Lower leg skin (tissue), 4 donors: ENCODE data around the gene FAM200B. TPM values are rescaled to one million over a fixed set of nuclear protein-coding genes. Genes with fewer than 3 reads are reported as not detected.

Experiments used
- DNase-seq, 2 donors: peaks; one replicate each; pipeline ENCODE4 v3.0.0-alpha.2; 2019; ENCODE audit warnings: low spot score in 2 of 2
- H3K4me3 ChIP-seq: fragments of 200-600 bp; sonication (generic); 2 replicates; pipeline ENCODE4 v1.5.1; 2017; ENCODE audit warnings: mild to moderate bottlenecking, low read depth; ENCODE audit not compliant: poor library complexity, severe bottlenecking
- CTCF ChIP-seq, 3 donors: fragments of 450-650 bp; IDR thresholded peaks; one replicate each; pipeline ENCODE4 v1.5.1; 2016; ENCODE audit warnings: antibody characterized with exemption in 3 of 3, mild to moderate bottlenecking in 3 of 3, moderate library complexity in 2 of 3
- POLR2A ChIP-seq, 2 donors: fragments of 450-650 bp; IDR thresholded peaks; one replicate each; pipeline ENCODE4 v1.6.1; 2016 to 2017; ENCODE audit warnings: antibody characterized with exemption in 2 of 2, mild to moderate bottlenecking in 1 of 2, moderate library complexity in 1 of 2
- WGBS, 2 donors: methylation state at CpG; one replicate each; pipeline ENCODE4 v1.1.5; 2018; 5-methylcytosine and 5-hydroxymethylcytosine counted together
- intact Hi-C: fragments of 100-400 bp; cut with DNase I; formaldehyde crosslinking; loops from one replicate; pipeline ENCODE4 v1.15.0; 2023; ENCODE audit warnings: low total_unique reads
- total RNA-seq, 4 donors: library from RNA; depleted of rRNA; stranded (reverse); fragments of >200 nt; gene quantifications; one replicate each; pipeline ENCODE4 v1.1.0, GENCODE V29; 2016

Gene FAM200B
- total RNA-seq, 4 donors from 2014 or later, result 19.1 to 37.2 (median 28.9) TPM

- H3K4me3 ChIP-seq, result peak overlapping the region; percentile 73
- TF ChIP-seq POLR2A (IDR thresholded peaks at IDR 0.05) (no peak), CTCF (IDR thresholded peaks at IDR 0.05) (no peak)
- WGBS, 2 donors, result 0% methylated on average over 11 to 31 of the region's 66 CpGs
- DNase-seq, result peak; percentile 47 to 91
- intact Hi-C loops, result loop anchor here (10.0 kb wide), 1 partner anchor 650 kb away; the partner anchor contains the start of gene CPEB2
Measured at GRCh38 chr4:15654593-15655222, 26.9 kb upstream of the FAM200B start.

- peak within 1 kb of the TSS; percentile 73 for H3K4me3 ChIP-seq
- peak in 1 of 2 donors; percentile 51 for TF ChIP-seq POLR2A (IDR thresholded peaks at IDR 0.05)
- TF ChIP-seq CTCF (IDR thresholded peaks at IDR 0.05), result no peak
- 6 to 7% methylated on average over 44 to 67 of the region's 85 CpGs for WGBS, 2 donors
- peak; percentile 66 to 94 for DNase-seq
- intact Hi-C loops, result loop anchor here (10.0 kb wide), 1 partner anchor 651 kb away; the partner anchor contains the start of gene CPEB2
Measured at GRCh38 chr4:15655223-15656037, 26.2 kb upstream of the FAM200B start, which contains the start of gene FBXL5. Gene FBXL5 (minus strand): TSS chr4:15655357. CDS start chr4:15655287, 70 bp downstream.

- TF ChIP-seq CTCF (IDR thresholded peaks at IDR 0.05) (no peak), POLR2A (IDR thresholded peaks at IDR 0.05) (no peak)
- DNase-seq, result no peak
- intact Hi-C loops, result loop anchor here (10.0 kb wide), 1 partner anchor 651 kb away; the partner anchor contains the start of gene CPEB2
- 69 to 74% methylated on average over 12 of the region's 12 CpGs for WGBS, 2 donors
- peak overlapping the region; percentile 46 for H3K4me3 ChIP-seq
Measured at GRCh38 chr4:15656038-15656470, 25.6 kb upstream of the FAM200B start.

- intact Hi-C loops, result loop anchor here (10.0 kb wide), 1 partner anchor 653 kb away; the partner anchor contains the start of gene CPEB2
- DNase-seq, result no peak
- H3K4me3 ChIP-seq, result no peak overlapping the region
- TF ChIP-seq CTCF (IDR thresholded peaks at IDR 0.05), result no peak
- no peak for TF ChIP-seq POLR2A (IDR thresholded peaks at IDR 0.05)
Measured at GRCh38 chr4:15657366-15657765, 24.3 kb upstream of the FAM200B start.

GRCh38 chr4:15658136-15658770, 23.4 kb upstream of the FAM200B start:
- WGBS, 2 donors, result 86 to 87% methylated on average over 4 of the region's 4 CpGs
- DNase-seq, result no peak
- intact Hi-C loops, result loop anchor here (10.0 kb wide), 1 partner anchor 653 kb away; the partner anchor contains the start of gene CPEB2
- H3K4me3 ChIP-seq, result no peak overlapping the region
- no peak for TF ChIP-seq CTCF (IDR thresholded peaks at IDR 0.05)
- TF ChIP-seq POLR2A (IDR thresholded peaks at IDR 0.05), result no peak
